Ishikawa (cell line): ENCODE data around the gene ZNF474.

Experiments used
- CREB1 ChIP-seq: IDR thresholded peaks from 2 replicates; pipeline ENCODE4 v1.6.1; 2012; ENCODE audit warnings: low read depth
- EGR1 ChIP-seq: IDR thresholded peaks from 2 replicates; pipeline ENCODE4 v1.6.1; 2012
- EP300 ChIP-seq: IDR thresholded peaks from 2 replicates; pipeline ENCODE4 v1.6.1; 2012; ENCODE audit warnings: borderline replicate concordance
- MAX ChIP-seq: IDR thresholded peaks from 2 replicates; pipeline ENCODE4 v1.6.1; 2012
- NFIC ChIP-seq: IDR thresholded peaks from 2 replicates; pipeline ENCODE4 v1.6.1; 2012
- RAD21 ChIP-seq: IDR thresholded peaks from 2 replicates; pipeline ENCODE4 v1.6.1; 2012; ENCODE audit warnings: low read depth
- REST ChIP-seq: IDR thresholded peaks from 2 replicates; pipeline ENCODE4 v1.6.1; 2012; ENCODE audit warnings: low read depth, mild to moderate bottlenecking
- TCF12 ChIP-seq: IDR thresholded peaks from 2 replicates; pipeline ENCODE4 v1.6.1; 2012; ENCODE audit warnings: low read depth
- USF1 ChIP-seq: IDR thresholded peaks from 2 replicates; pipeline ENCODE4 v1.6.1; 2012
- YY1 ChIP-seq: IDR thresholded peaks from 2 replicates; pipeline ENCODE4 v1.6.1; 2012; ENCODE audit warnings: low read depth

- TF ChIP-seq MAX (no peak), REST (no peak), EP300 (no peak), USF1 (no peak), EGR1 (no peak), YY1 (no peak), TCF12 (no peak), NFIC (no peak), RAD21 (no peak), CREB1 (no peak)
Measured at GRCh38 chr5:122124766-122125165, 4.6 kb upstream of the ZNF474 start.
